PC-3 (cell line): Measurements from ENCODE around the gene ARHGEF25.

Experiments used
- CTCF ChIP-seq: fragments of 300-600 bp; sonication (generic); conservative IDR thresholded peaks from 2 replicates; pipeline ENCODE4 v1.5.1; 2017; ENCODE audit warnings: antibody characterized with exemption, low read depth, mild to moderate bottlenecking, low read length
- EZH2 ChIP-seq: fragments of 300-600 bp; sonication (generic); IDR thresholded peaks from one replicate; pipeline ENCODE4 v1.6.1; 2017; ENCODE audit warnings: antibody characterized with exemption, mild to moderate bottlenecking, low read length; ENCODE audit not compliant: unreplicated experiment

GRCh38 chr12:57579677-57580465 is 31.4 kb upstream of the ARHGEF25 start:
- TF ChIP-seq CTCF (no peak), EZH2 (no peak)
